Gastrocnemius medialis (tissue), 4 donors: Measurements from ENCODE around the gene GKN2.

ENCODE experiments used
- POLR2A ChIP-seq, 2 donors: fragments of 450-650 bp; IDR thresholded peaks; one replicate each; pipeline ENCODE4 v1.6.1; 2017; ENCODE audit warnings: antibody characterized with exemption in 2 of 2, mild to moderate bottlenecking in 2 of 2, moderate library complexity in 2 of 2
- TF ChIP-seq, protein P1 (sequence below), 5 experiments: fragments of 450-650 bp in 3 of 5; fragments of 200-600 bp in 2 of 5; sonication (generic) in 2 of 5; IDR thresholded peaks in 4 of 5; conservative IDR thresholded peaks in 1 of 5; 1 replicate in 4 of 5; 2 replicates in 1 of 5; pipeline ENCODE4 v1.5.1; 2016 to 2019; ENCODE audit warnings: antibody characterized with exemption in 5 of 5, mild to moderate bottlenecking in 3 of 5, moderate library complexity in 3 of 5

DNA sequence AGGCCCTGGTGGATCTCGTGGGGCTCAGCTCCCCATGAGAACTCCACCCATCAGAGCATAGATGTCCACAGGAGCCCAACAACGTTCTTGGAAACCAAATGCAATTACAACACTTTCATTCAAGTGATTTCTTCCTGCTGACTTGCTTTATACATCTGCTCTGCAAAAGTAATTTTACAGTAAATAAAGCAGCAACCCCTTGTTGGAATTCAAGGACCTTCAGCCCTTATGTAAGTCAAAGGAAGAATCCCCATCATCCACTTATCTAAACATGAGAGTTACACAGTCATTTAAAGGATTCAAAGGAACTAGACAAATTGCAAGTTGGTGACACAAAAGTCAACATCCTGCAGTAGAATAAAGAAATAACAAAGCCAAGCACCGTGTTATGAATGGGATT is 43.2 kb upstream of the GKN2 start:
- TF ChIP-seq, protein P1, sequence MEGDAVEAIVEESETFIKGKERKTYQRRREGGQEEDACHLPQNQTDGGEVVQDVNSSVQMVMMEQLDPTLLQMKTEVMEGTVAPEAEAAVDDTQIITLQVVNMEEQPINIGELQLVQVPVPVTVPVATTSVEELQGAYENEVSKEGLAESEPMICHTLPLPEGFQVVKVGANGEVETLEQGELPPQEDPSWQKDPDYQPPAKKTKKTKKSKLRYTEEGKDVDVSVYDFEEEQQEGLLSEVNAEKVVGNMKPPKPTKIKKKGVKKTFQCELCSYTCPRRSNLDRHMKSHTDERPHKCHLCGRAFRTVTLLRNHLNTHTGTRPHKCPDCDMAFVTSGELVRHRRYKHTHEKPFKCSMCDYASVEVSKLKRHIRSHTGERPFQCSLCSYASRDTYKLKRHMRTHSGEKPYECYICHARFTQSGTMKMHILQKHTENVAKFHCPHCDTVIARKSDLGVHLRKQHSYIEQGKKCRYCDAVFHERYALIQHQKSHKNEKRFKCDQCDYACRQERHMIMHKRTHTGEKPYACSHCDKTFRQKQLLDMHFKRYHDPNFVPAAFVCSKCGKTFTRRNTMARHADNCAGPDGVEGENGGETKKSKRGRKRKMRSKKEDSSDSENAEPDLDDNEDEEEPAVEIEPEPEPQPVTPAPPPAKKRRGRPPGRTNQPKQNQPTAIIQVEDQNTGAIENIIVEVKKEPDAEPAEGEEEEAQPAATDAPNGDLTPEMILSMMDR (IDR thresholded peaks at IDR 0.05 in 4 of 5, conservative IDR thresholded peaks at IDR 0.05 in 1 of 5): no peak
- TF ChIP-seq POLR2A (IDR thresholded peaks at IDR 0.05): no peak
